ENCODE results near the gene PEX3.
A peak's percentile ranks its signal among the peaks of the same experiment; 100 is the strongest.

Gene PEX3

GRCh38 chr6:143535189-143535614 is 84.6 kb downstream of the PEX3 start:
- intact Hi-C loops (cut with DNase I): no loop called here
- no peak for DNase-seq

GRCh38 chr6:143536461-143536865 is 85.9 kb downstream of the PEX3 start:
- peak in 5 of 10 donors; percentile 17 to 88 (median 77) for DNase-seq
- intact Hi-C loops (cut with DNase I): no loop called here

GRCh38 chr6:143536866-143537691 is 86.5 kb downstream of the PEX3 start:
- peak; percentile 29 to 93 (median 50) for DNase-seq
- intact Hi-C loops (cut with DNase I): no loop called here

DNA sequence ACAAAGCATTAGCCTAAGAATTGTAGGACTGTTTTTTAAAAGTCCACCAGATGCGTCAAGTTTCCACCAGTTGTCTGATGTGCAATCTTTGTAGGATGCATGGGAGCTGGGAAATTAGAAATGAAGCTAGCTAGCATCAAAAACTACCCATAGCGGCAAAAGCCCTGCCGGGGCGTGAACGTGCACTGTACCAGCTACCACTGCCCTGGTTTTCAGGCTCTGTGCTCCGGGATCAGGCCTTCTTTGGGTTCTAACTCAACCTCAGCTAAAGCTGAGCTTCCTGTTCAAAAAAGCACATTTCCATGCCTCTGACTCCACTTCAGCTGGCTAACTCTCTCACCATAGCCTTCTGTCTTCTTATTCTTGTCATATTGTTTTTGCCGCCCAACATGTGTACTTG is 87.8 kb downstream of the PEX3 start:
- intact Hi-C loops (cut with DNase I): no loop called here
- DNase-seq: no peak

GRCh38 chr6:143539106-143539505 is 88.5 kb downstream of the PEX3 start:
- no peak for DNase-seq
- intact Hi-C loops (cut with DNase I): no loop called here

DNA sequence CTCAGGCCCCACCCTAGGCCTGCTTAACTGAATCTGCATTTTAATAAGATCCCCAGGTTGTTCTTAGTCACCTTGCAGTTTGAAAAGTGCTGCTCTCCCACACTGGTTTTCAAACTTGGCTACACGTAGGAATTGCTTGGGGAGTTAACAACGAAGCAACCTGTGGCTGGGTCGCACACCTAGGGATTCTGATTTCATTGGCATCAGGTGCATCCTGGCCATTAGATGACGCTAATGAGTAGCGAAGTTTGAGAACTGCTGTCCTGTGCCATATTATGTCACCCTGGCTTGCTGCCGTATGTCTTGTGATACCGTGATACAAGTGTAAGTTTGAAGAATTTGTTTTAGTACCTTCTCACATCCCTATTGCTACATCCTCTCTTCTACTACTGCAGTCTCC is 89.1 kb downstream of the PEX3 start:
- intact Hi-C loops (cut with DNase I): no loop called here
- DNase-seq: no peak

- no peak for DNase-seq
- intact Hi-C loops (cut with DNase I): no loop called here
Measured at GRCh38 chr6:143540192-143540591, 89.6 kb downstream of the PEX3 start.
